HG02981 (cell line): Measurements from ENCODE around the gene PPARG.
"Not testable (repeated sequence)": the region's sequence is repeated elsewhere in the genome, so short reads cannot be mapped to it uniquely, and the experiment has no call there.

Source experiments
- ATAC-seq: cut with Tn5 transposase; IDR thresholded peaks from one replicate; pipeline ENCODE4 v1.9.1; 2021; ENCODE audit warnings: mild to moderate bottlenecking, moderate library complexity; ENCODE audit not compliant: unreplicated experiment

Gene PPARG

GRCh38 chr3:12372741-12373280, 83.9 kb downstream of the PPARG start:
- ATAC-seq = no peak

GRCh38 chr3:12375572-12375971, 86.7 kb downstream of the PPARG start:
- ATAC-seq = no peak

GRCh38 chr3:12379640-12380429, 91.0 kb downstream of the PPARG start:
- no peak for ATAC-seq

GRCh38 chr3:12380461-12380860, 91.6 kb downstream of the PPARG start:
- no peak for ATAC-seq

- ATAC-seq = no peak
These were observed 92.3 kb downstream of the PPARG start for GRCh38 chr3:12381199-12381598.

- no peak for ATAC-seq
These were observed 94.3 kb downstream of the PPARG start for GRCh38 chr3:12383218-12383617.

- ATAC-seq = no peak
These were observed 95.8 kb downstream of the PPARG start for GRCh38 chr3:12384451-12385233.

GRCh38 chr3:12386514-12387291, 97.8 kb downstream of the PPARG start:
- ATAC-seq = not testable (repeated sequence)

GRCh38 chr3:12388185-12388584, 99.3 kb downstream of the PPARG start:
- ATAC-seq = no peak

GRCh38 chr3:12392101-12392878, 103.4 kb downstream of the PPARG start:
- ATAC-seq = no peak

GRCh38 chr3:12393894-12394293, 105.0 kb downstream of the PPARG start:
- ATAC-seq = no peak

- ATAC-seq = peak; percentile 8
These were observed 105.8 kb downstream of the PPARG start for GRCh38 chr3:12394569-12395271.

- ATAC-seq = peak; percentile 91
These were observed 106.6 kb downstream of the PPARG start for GRCh38 chr3:12395349-12396012.

- ATAC-seq = no peak
These were observed 107.6 kb downstream of the PPARG start for GRCh38 chr3:12396471-12396870.

- ATAC-seq = no peak
These were observed 110.4 kb downstream of the PPARG start for GRCh38 chr3:12399226-12399625.

GRCh38 chr3:12400616-12401194, 111.8 kb downstream of the PPARG start:
- no peak for ATAC-seq

- ATAC-seq = no peak
These were observed 112.3 kb downstream of the PPARG start for GRCh38 chr3:12401208-12401607.

- ATAC-seq = no peak
These were observed 116.8 kb downstream of the PPARG start for GRCh38 chr3:12405432-12406272.
